ENCODE measurements around the gene CCDC74B.
"Not testable (repeated sequence)": the region's sequence is repeated elsewhere in the genome, so short reads cannot be mapped to it uniquely, and the experiment has no call there.

Gene CCDC74B

GRCh38 chr2:130165293-130166016, 20.5 kb upstream of the CCDC74B start:
- no peak for DNase-seq

- DNase-seq, result no peak
These were observed 18.1 kb upstream of the CCDC74B start for GRCh38 chr2:130162968-130163367.

- DNase-seq, result not testable (repeated sequence)
These were observed 17.6 kb upstream of the CCDC74B start for GRCh38 chr2:130162486-130162885.

GRCh38 chr2:130160838-130161705, 16.2 kb upstream of the CCDC74B start:
- not testable (repeated sequence) for DNase-seq

GRCh38 chr2:130160131-130160530, 15.2 kb upstream of the CCDC74B start:
- DNase-seq, result no peak

- DNase-seq, result not testable (repeated sequence)
These were observed 14.5 kb upstream of the CCDC74B start for GRCh38 chr2:130159376-130159775.

- no peak for DNase-seq
These were observed 13.7 kb upstream of the CCDC74B start for GRCh38 chr2:130158631-130159030.

GRCh38 chr2:130157825-130158514, 13.1 kb upstream of the CCDC74B start:
- DNase-seq, result not testable (repeated sequence)

- DNase-seq, result not testable (repeated sequence)
These were observed 12.4 kb upstream of the CCDC74B start for GRCh38 chr2:130157354-130157753.

GRCh38 chr2:130156624-130157004, 11.7 kb upstream of the CCDC74B start:
- no peak for DNase-seq

- DNase-seq, result peak; percentile 6
These were observed 11.2 kb upstream of the CCDC74B start for GRCh38 chr2:130155956-130156623.

GRCh38 chr2:130154773-130155765, 10.2 kb upstream of the CCDC74B start:
- DNase-seq, result no peak

GRCh38 chr2:130154423-130154770, 9.5 kb upstream of the CCDC74B start:
- not testable (repeated sequence) for DNase-seq

GRCh38 chr2:130153721-130154422, 9.0 kb upstream of the CCDC74B start:
- DNase-seq, result not testable (repeated sequence)

GRCh38 chr2:130152816-130153595, 8.1 kb upstream of the CCDC74B start:
- DNase-seq, result no peak

- DNase-seq, result not testable (repeated sequence)
These were observed 7.4 kb upstream of the CCDC74B start for GRCh38 chr2:130152136-130152815.

- not testable (repeated sequence) for DNase-seq
These were observed 6.2 kb upstream of the CCDC74B start for GRCh38 chr2:130151145-130151512.

GRCh38 chr2:130150181-130151144, 5.6 kb upstream of the CCDC74B start:
- DNase-seq, result no peak
